ENCODE results near the gene PRKAA2. TPM values are rescaled to one million over a fixed set of nuclear protein-coding genes. Genes with fewer than 3 reads are reported as not detected.
A peak's percentile ranks its signal among the peaks of the same experiment; 100 is the strongest.

PRKAA2 gene
- total and polyA plus RNA-seq, 2 experiments from 2014 or later: 6.4 to 15.0 TPM

DNA sequence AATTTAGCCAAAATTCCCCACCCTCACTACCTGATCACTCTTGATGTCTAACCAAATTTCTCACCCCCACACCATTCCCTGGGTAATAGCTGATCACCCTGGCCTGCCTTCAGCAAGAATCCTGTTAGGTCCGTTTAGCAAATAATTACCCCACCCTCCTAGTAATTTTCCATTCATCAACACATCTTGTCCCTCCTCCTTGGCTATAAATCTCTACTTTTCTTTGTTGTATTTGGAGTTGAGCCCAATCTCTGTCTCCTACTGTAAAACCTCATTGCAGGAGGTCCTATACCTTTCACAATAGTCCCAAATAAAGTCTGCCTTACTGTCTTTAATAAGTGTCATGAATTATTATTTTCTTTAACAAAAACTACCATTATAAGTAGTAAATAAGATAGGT, 6.9 kb upstream of the PRKAA2 start:
- Histone ChIP-seq H3K4me1 (ENCODE audit: low read depth) (no peaks in the 10 kb centered on the region), H3K27me3 (peaks cover 2% of the 10 kb centered on the region), H3K4me3 (no peak overlapping the region), H3K27ac (no peak overlapping the region), H3K36me3 (no peaks in the 10 kb centered on the region), H3K9me3 (ENCODE audit: low read depth) (no peaks in the 10 kb centered on the region)
- DNase-seq (ENCODE audit: low read depth in 1 of 2, low spot score in 1 of 2): no peak
- TF ChIP-seq, protein P1, sequence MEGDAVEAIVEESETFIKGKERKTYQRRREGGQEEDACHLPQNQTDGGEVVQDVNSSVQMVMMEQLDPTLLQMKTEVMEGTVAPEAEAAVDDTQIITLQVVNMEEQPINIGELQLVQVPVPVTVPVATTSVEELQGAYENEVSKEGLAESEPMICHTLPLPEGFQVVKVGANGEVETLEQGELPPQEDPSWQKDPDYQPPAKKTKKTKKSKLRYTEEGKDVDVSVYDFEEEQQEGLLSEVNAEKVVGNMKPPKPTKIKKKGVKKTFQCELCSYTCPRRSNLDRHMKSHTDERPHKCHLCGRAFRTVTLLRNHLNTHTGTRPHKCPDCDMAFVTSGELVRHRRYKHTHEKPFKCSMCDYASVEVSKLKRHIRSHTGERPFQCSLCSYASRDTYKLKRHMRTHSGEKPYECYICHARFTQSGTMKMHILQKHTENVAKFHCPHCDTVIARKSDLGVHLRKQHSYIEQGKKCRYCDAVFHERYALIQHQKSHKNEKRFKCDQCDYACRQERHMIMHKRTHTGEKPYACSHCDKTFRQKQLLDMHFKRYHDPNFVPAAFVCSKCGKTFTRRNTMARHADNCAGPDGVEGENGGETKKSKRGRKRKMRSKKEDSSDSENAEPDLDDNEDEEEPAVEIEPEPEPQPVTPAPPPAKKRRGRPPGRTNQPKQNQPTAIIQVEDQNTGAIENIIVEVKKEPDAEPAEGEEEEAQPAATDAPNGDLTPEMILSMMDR (IDR thresholded peaks at IDR 0.05; ENCODE audit: low read depth, low read length): no peak

DNA sequence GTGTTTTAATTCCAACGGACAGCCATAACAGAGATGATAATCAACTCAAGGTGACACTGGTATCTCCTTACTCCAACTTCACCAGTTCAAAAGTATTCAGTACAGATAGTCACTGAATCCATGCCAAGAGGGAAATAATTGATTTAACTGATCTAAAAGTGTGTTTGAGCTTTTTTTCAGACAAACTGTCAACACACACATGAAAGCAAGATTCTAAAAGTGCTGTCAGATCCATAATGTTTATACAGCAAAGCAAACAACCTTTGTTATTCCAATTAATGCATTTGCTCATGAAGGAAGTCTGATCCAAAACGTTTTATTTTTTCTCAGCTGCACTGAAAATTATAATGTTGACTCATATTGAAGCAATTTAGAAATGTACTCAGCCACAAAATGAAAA, 5.9 kb upstream of the PRKAA2 start:
- Histone ChIP-seq H3K27me3 (peaks cover 9% of the 10 kb centered on the region), H3K27ac (no peak overlapping the region), H3K36me3 (no peaks in the 10 kb centered on the region), H3K4me3 (no peak overlapping the region), H3K9me3 (ENCODE audit: low read depth) (no peaks in the 10 kb centered on the region), H3K4me1 (ENCODE audit: low read depth) (no peaks in the 10 kb centered on the region)
- no peak for DNase-seq (ENCODE audit: low read depth in 1 of 2, low spot score in 1 of 2)
- TF ChIP-seq, protein P1 (IDR thresholded peaks at IDR 0.05; ENCODE audit: low read depth, low read length): no peak

DNA sequence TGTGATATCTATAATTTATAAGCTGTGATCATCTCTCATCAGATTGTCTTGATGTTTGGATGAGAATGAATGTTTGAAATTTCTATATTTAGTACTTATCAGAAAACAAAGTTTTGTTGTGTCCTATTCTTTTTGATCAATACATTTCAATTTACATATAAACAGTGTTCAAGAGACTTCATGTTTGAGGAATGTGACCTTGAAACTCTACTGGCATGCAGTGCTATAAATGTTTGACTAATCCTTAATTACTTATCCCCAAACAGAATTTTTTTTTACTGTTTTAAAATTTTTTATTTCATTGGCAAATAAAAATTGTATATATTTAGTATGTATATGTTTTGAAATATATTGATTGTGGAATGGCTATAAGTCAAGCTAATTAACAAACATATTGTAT, 1.5 kb upstream of the PRKAA2 start:
- Histone ChIP-seq H3K36me3 (no peaks in the 10 kb centered on the region), H3K4me1 (ENCODE audit: low read depth) (peaks cover 11% of the 10 kb centered on the region), H3K4me3 (no peak overlapping the region), H3K27ac (no peak overlapping the region), H3K9me3 (ENCODE audit: low read depth) (no peaks in the 10 kb centered on the region), H3K27me3 (peaks cover 9% of the 10 kb centered on the region)
- TF ChIP-seq, protein P1 (IDR thresholded peaks at IDR 0.05; ENCODE audit: low read depth, low read length): no peak
- no peak for DNase-seq (ENCODE audit: low read depth in 1 of 2, low spot score in 1 of 2)

- Histone ChIP-seq H3K4me1 (ENCODE audit: low read depth) (peaks cover 11% of the 10 kb centered on the region), H3K27me3 (peaks cover 9% of the 10 kb centered on the region), H3K9me3 (ENCODE audit: low read depth) (no peaks in the 10 kb centered on the region), H3K36me3 (no peaks in the 10 kb centered on the region), H3K4me3 (peak overlapping the region; percentile 80), H3K27ac (peak overlapping the region; percentile 35)
- TF ChIP-seq, protein P1 (IDR thresholded peaks at IDR 0.05; ENCODE audit: low read depth, low read length): no peak
- DNase-seq (ENCODE audit: low read depth in 1 of 2, low spot score in 1 of 2): peak in 1 of 2 donors; percentile 40
Observed at GRCh38 chr1:56644064-56644918, 823 bp upstream of the PRKAA2 start.

DNA sequence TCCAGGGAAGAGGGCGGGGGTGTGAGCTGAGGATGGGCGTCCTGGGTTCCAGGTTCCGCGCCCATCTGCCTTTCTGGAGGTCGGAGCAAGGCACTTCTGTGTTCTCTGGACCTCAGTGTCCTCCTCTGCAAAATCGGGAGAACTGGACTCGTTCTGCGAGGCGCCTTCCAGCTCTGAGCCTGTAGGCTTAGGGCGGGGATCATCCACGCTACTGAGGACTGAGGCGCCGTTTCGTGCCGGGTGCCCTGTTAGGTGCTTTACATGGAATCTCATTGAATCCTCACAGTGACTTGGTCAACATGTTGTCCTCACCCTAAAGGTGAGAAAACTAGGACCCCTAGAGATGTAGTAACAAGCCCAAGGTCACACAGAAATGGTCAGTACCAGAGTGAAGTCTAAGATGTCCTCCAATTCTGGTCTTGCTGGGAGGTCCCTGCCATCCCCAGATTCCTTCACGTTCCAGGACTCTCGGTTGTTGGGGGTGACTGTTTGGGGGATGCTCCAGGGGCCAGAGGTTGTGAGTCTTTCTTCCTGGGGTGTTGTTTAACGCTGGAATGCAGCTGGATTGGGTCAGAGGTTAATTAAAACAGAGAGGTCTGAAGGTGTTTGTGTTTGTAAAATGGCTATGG, 677 bp downstream of the PRKAA2 start:
- TF ChIP-seq, protein P1 (IDR thresholded peaks at IDR 0.05; ENCODE audit: low read depth, low read length): no peak
- peaks cover 9% of the 10 kb centered on the region for H3K27me3 ChIP-seq
- no peaks in the 10 kb centered on the region for H3K36me3 ChIP-seq
- H3K4me3 ChIP-seq: peak overlapping the region; percentile 80
- H3K9me3 ChIP-seq (ENCODE audit: low read depth): no peaks in the 10 kb centered on the region
- peak overlapping the region; percentile 35 for H3K27ac ChIP-seq
- H3K4me1 ChIP-seq (ENCODE audit: low read depth): peaks cover 11% of the 10 kb centered on the region
- peak in 1 of 2 donors; percentile 18 for DNase-seq (ENCODE audit: low read depth in 1 of 2, low spot score in 1 of 2)

Measured in cardiac muscle cell (in vitro differentiated cells and primary cell).